KMS-11 (cell line): ENCODE results near the gene RAPGEF1.

ENCODE experiments used
- H2AFZ ChIP-seq: fragments of 200-600 bp; sonication (generic); 2 replicates; pipeline ENCODE4 v1.6.1; 2016; ENCODE audit warnings: antibody characterized with exemption, mixed run types, low read depth
- H3K27ac ChIP-seq: fragments of 200-600 bp; sonication (generic); 2 replicates; pipeline ENCODE4 v1.6.1; 2016; ENCODE audit warnings: mild to moderate bottlenecking, mixed run types
- H3K27me3 ChIP-seq: fragments of 200-600 bp; sonication (generic); 2 replicates; pipeline ENCODE4 v1.6.1; 2017; ENCODE audit warnings: mild to moderate bottlenecking, low read depth, mixed run types, moderate library complexity; ENCODE audit not compliant: insufficient read depth
- H3K36me3 ChIP-seq: fragments of 200-600 bp; sonication (generic); 2 replicates; pipeline ENCODE4 v1.6.1; 2017; ENCODE audit warnings: mild to moderate bottlenecking, mixed run types; ENCODE audit not compliant: insufficient read depth
- H3K4me1 ChIP-seq: fragments of 200-600 bp; sonication (generic); 2 replicates; pipeline ENCODE4 v1.6.1; 2016; ENCODE audit warnings: mild to moderate bottlenecking, low read depth, mixed run types; ENCODE audit not compliant: poor library complexity, severe bottlenecking
- H3K4me2 ChIP-seq: fragments of 200-600 bp; sonication (generic); 2 replicates; pipeline ENCODE4 v1.7.0; 2016; ENCODE audit warnings: mild to moderate bottlenecking, mixed run types
- H3K4me3 ChIP-seq: fragments of 200-600 bp; sonication (generic); IDR thresholded peaks from 2 replicates; pipeline ENCODE4 v1.6.1; 2017; ENCODE audit warnings: low read depth, low read length, mixed read lengths; ENCODE audit not compliant: insufficient read depth
- H3K79me2 ChIP-seq: fragments of 200-600 bp; sonication (generic); 2 replicates; pipeline ENCODE4 v1.6.1; 2016; ENCODE audit warnings: low read depth, mixed run types; ENCODE audit not compliant: insufficient read depth
- H3K9ac ChIP-seq: fragments of 200-600 bp; sonication (generic); 2 replicates; pipeline ENCODE4 v1.6.1; 2016; ENCODE audit warnings: mild to moderate bottlenecking, mixed run types
- H4K20me1 ChIP-seq: fragments of 200-600 bp; sonication (generic); 2 replicates; pipeline ENCODE4 v1.6.1; 2016; ENCODE audit warnings: mild to moderate bottlenecking, mixed run types; ENCODE audit not compliant: insufficient read depth
- CTCF ChIP-seq: fragments of 200-600 bp; sonication (generic); conservative IDR thresholded peaks from 2 replicates; pipeline ENCODE4 v1.6.1; 2017; ENCODE audit warnings: low read depth, mild to moderate bottlenecking, antibody characterized with exemption, low read length, moderate library complexity, mixed read lengths

Gene RAPGEF1

GRCh38 chr9:131635892-131636291, 104.0 kb downstream of the RAPGEF1 start:
- Histone ChIP-seq H3K36me3 (no peaks in the 10 kb centered on the region; the same call in 1 of the 2 replicates), H3K4me2 (no peak overlapping the region), H4K20me1 (no peaks in the 10 kb centered on the region; the same call in 1 of the 2 replicates), H3K9ac (no peak overlapping the region), H3K27me3 (no peaks in the 10 kb centered on the region), H2AFZ (no peak overlapping the region), H3K4me3 (no peak overlapping the region), H3K27ac (no peak overlapping the region), H3K79me2 (peaks cover 11% of the 10 kb centered on the region; the same call in 1 of the 2 replicates), H3K4me1 (peaks cover 9% of the 10 kb centered on the region)
- no peak for TF ChIP-seq CTCF

- Histone ChIP-seq H3K4me3 (no peak overlapping the region), H3K4me2 (no peak overlapping the region), H3K79me2 (peaks cover 11% of the 10 kb centered on the region; the same call in 1 of the 2 replicates), H3K9ac (no peak overlapping the region), H3K36me3 (no peaks in the 10 kb centered on the region; the same call in 1 of the 2 replicates), H3K4me1 (peaks cover 11% of the 10 kb centered on the region), H3K27ac (no peak overlapping the region), H4K20me1 (no peaks in the 10 kb centered on the region; the same call in 1 of the 2 replicates), H2AFZ (no peak overlapping the region), H3K27me3 (no peaks in the 10 kb centered on the region)
- no peak for TF ChIP-seq CTCF
Observed at GRCh38 chr9:131635285-131635684, 104.6 kb downstream of the RAPGEF1 start.

- Histone ChIP-seq H4K20me1 (no peaks in the 10 kb centered on the region; the same call in 1 of the 2 replicates), H2AFZ (no peak overlapping the region), H3K27me3 (no peaks in the 10 kb centered on the region), H3K4me3 (no peak overlapping the region), H3K79me2 (0 out of 2 replicates have a peak, but pooled peaks cover 5% of the 10 kb centered on the region), H3K27ac (no peak overlapping the region), H3K36me3 (no peaks in the 10 kb centered on the region; the same call in 1 of the 2 replicates), H3K4me2 (no peak overlapping the region), H3K4me1 (peaks cover 11% of the 10 kb centered on the region), H3K9ac (no peak overlapping the region)
- TF ChIP-seq CTCF: no peak
Observed at GRCh38 chr9:131633491-131634031, 106.3 kb downstream of the RAPGEF1 start.

GRCh38 chr9:131631306-131631705, 108.6 kb downstream of the RAPGEF1 start:
- no peak overlapping the region for H3K27ac ChIP-seq
- H3K4me1 ChIP-seq: peaks cover 11% of the 10 kb centered on the region
- H3K79me2 ChIP-seq: 0 out of 2 replicates have a peak, but pooled peaks cover 5% of the 10 kb centered on the region
- H4K20me1 ChIP-seq: no peaks in the 10 kb centered on the region
- H3K36me3 ChIP-seq: no peaks in the 10 kb centered on the region; the same call in 1 of the 2 replicates
- no peak for TF ChIP-seq CTCF
- no peak overlapping the region for H3K4me3 ChIP-seq
- no peaks in the 10 kb centered on the region for H3K27me3 ChIP-seq
- H3K4me2 ChIP-seq: no peak overlapping the region
- H2AFZ ChIP-seq: no peak overlapping the region
- H3K9ac ChIP-seq: no peak overlapping the region
